ENCODE data around the gene RPS26.
"Not testable (repeated sequence)": the region's sequence is repeated elsewhere in the genome, so short reads cannot be mapped to it uniquely, and the experiment has no call there.

RPS26 gene

GRCh38 chr12:56042843-56043242, 1.1 kb downstream of the RPS26 start:
- TF ChIP-seq ZC3H10 (CRISPR knock-in tag; IDR thresholded peaks at IDR 0.05) (no peak), TSHZ2 (CRISPR knock-in tag; IDR thresholded peaks at IDR 0.05) (no peak), TCF4 (CRISPR knock-in tag; IDR thresholded peaks at IDR 0.05; ENCODE audit: borderline replicate concordance) (no peak), TOX (CRISPR knock-in tag; IDR thresholded peaks at IDR 0.05; ENCODE audit: borderline replicate concordance) (no peak), ESRRG (CRISPR knock-in tag; IDR thresholded peaks at IDR 0.05) (no peak), SNAI2 (CRISPR knock-in tag; IDR thresholded peaks at IDR 0.05) (no peak), GLIS3 (CRISPR knock-in tag; IDR thresholded peaks at IDR 0.05) (no peak), BACH2 (CRISPR knock-in tag; IDR thresholded peaks at IDR 0.05; ENCODE audit: borderline replicate concordance) (no peak), OSR1 (CRISPR knock-in tag; IDR thresholded peaks at IDR 0.05) (no peak), ZNF70 (CRISPR knock-in tag; IDR thresholded peaks at IDR 0.05) (no peak), RARB (CRISPR knock-in tag; IDR thresholded peaks at IDR 0.05) (no peak), ZFP3 (CRISPR knock-in tag; IDR thresholded peaks at IDR 0.05) (no peak)
- ATAC-seq = no peak

GRCh38 chr12:56046027-56046780, 4.5 kb downstream of the RPS26 start:
- TF ChIP-seq GLIS3 (CRISPR knock-in tag; IDR thresholded peaks at IDR 0.05) (no peak), ZC3H10 (CRISPR knock-in tag; IDR thresholded peaks at IDR 0.05) (no peak), TSHZ2 (CRISPR knock-in tag; IDR thresholded peaks at IDR 0.05) (no peak), ZNF565 (CRISPR knock-in tag; conservative IDR thresholded peaks at IDR 0.05; ENCODE audit: low read depth) (no peak), BACH2 (CRISPR knock-in tag; IDR thresholded peaks at IDR 0.05; ENCODE audit: borderline replicate concordance) (no peak), ZFP3 (CRISPR knock-in tag; IDR thresholded peaks at IDR 0.05) (no peak), RARB (CRISPR knock-in tag; IDR thresholded peaks at IDR 0.05) (no peak), ISL1 (CRISPR knock-in tag; IDR thresholded peaks at IDR 0.05) (no peak), PATZ1 (CRISPR knock-in tag; IDR thresholded peaks at IDR 0.05; ENCODE audit: borderline replicate concordance) (no peak), PPARA (CRISPR knock-in tag; IDR thresholded peaks at IDR 0.05; ENCODE audit: borderline replicate concordance) (no peak)
- TF ChIP-seq, protein P1, sequence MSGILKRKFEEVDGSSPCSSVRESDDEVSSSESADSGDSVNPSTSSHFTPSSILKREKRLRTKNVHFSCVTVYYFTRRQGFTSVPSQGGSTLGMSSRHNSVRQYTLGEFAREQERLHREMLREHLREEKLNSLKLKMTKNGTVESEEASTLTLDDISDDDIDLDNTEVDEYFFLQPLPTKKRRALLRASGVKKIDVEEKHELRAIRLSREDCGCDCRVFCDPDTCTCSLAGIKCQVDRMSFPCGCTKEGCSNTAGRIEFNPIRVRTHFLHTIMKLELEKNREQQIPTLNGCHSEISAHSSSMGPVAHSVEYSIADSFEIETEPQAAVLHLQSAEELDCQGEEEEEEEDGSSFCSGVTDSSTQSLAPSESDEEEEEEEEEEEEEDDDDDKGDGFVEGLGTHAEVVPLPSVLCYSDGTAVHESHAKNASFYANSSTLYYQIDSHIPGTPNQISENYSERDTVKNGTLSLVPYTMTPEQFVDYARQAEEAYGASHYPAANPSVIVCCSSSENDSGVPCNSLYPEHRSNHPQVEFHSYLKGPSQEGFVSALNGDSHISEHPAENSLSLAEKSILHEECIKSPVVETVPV (CRISPR knock-in tag; IDR thresholded peaks at IDR 0.05) = no peak
- ATAC-seq = no peak; the same call in 2 of the 3 replicates

GRCh38 chr12:56053407-56053893, 11.7 kb downstream of the RPS26 start:
- ATAC-seq = no peak
- TF ChIP-seq RARB (CRISPR knock-in tag; IDR thresholded peaks at IDR 0.05) (no peak), BACH2 (CRISPR knock-in tag; IDR thresholded peaks at IDR 0.05; ENCODE audit: borderline replicate concordance) (no peak), OSR1 (CRISPR knock-in tag; IDR thresholded peaks at IDR 0.05) (no peak), PATZ1 (CRISPR knock-in tag; IDR thresholded peaks at IDR 0.05; ENCODE audit: borderline replicate concordance) (no peak), TOX (CRISPR knock-in tag; IDR thresholded peaks at IDR 0.05; ENCODE audit: borderline replicate concordance) (no peak), ZFP30 (CRISPR knock-in tag; IDR thresholded peaks at IDR 0.05) (no peak), CSDC2 (CRISPR knock-in tag; IDR thresholded peaks at IDR 0.05) (no peak), GLIS3 (CRISPR knock-in tag; IDR thresholded peaks at IDR 0.05) (no peak), ARNTL (CRISPR knock-in tag; IDR thresholded peaks at IDR 0.05; ENCODE audit: borderline replicate concordance, low read depth) (no peak)
- TF ChIP-seq, protein P2, sequence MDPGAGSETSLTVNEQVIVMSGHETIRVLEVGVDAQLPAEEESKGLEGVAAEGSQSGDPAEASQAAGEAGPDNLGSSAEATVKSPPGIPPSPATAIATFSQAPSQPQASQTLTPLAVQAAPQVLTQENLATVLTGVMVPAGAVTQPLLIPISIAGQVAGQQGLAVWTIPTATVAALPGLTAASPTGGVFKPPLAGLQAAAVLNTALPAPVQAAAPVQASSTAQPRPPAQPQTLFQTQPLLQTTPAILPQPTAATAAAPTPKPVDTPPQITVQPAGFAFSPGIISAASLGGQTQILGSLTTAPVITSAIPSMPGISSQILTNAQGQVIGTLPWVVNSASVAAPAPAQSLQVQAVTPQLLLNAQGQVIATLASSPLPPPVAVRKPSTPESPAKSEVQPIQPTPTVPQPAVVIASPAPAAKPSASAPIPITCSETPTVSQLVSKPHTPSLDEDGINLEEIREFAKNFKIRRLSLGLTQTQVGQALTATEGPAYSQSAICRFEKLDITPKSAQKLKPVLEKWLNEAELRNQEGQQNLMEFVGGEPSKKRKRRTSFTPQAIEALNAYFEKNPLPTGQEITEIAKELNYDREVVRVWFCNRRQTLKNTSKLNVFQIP (CRISPR knock-in tag; IDR thresholded peaks at IDR 0.05; ENCODE audit: borderline replicate concordance, low read depth) = no peak

DNA sequence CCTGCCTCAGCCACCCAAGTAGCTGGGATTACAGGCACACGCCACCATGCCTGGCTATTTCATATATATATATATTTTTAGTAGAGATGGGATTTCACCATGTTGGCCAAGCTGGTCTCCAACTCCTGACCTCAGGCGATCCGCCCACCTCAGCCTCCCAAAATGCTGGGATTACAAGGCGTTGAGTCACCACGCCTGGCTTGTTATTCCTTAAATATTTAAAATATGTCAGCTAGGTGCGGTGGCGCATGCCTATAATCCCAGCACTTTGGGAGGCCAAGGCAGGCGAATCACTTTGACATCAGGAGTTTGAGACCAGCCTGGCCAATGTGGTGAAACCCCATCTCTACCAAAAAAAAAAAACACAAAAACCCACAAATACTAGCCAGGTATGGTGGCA, 18.2 kb downstream of the RPS26 start:
- ATAC-seq = not testable (repeated sequence)

All from SK-N-SH treated with all-trans-retinoic acid at 6 μM for 48 hours (cell line).